Naive thymus-derived CD8-positive, alpha-beta T cell (primary cell): ENCODE measurements around the gene KLK10. TPM values are rescaled to one million over a fixed set of nuclear protein-coding genes. Genes with fewer than 3 reads are reported as not detected.

Experiments
- ATAC-seq, 2 donors: fragments of 150-1000 bp; cut with Tn5 transposase in 1 of 2; sonication (Bioruptor Pico), chemical (Tn5 transposase) in 1 of 2; 1 replicate in 1 of 2; 2 replicates in 1 of 2; pipeline ENCODE4 v1.10.0; 2021; ENCODE audit warnings: mild to moderate bottlenecking in 2 of 2, moderate library complexity in 2 of 2
- POLR2A ChIA-PET: fragments of 350-600 bp; sonication (Branson Sonifier 250); formaldehyde crosslinking; loops from one replicate; lab custom pipeline; 2021; ENCODE audit warnings: antibody characterized with exemption; lab: Charles Lee
- DNase-seq, 10 donors: peaks; one replicate each; pipeline versions ENCODE4 v3.0.0 to v3.0.0-alpha.2; 2020 to 2022
- H3K27ac Mint-ChIP-seq, 10 donors: one replicate each; pipeline ENCODE4 v1.8.0; 2020 to 2022; ENCODE audit warnings: mild to moderate bottlenecking in 10 of 10, mixed read lengths in 10 of 10, moderate library complexity in 4 of 10, inconsistent platforms in 1 of 10
- H3K27me3 Mint-ChIP-seq, 5 donors: one replicate each; pipeline ENCODE4 v1.8.0; 2021 to 2022; ENCODE audit warnings: mixed read lengths in 5 of 5
- H3K36me3 Mint-ChIP-seq, 3 donors: one replicate each; pipeline ENCODE4 v1.8.0; 2020 to 2022; ENCODE audit warnings: mixed read lengths in 3 of 3, mild to moderate bottlenecking in 2 of 3, inconsistent platforms in 1 of 3
- H3K4me1 Mint-ChIP-seq, 4 donors: one replicate each; pipeline ENCODE4 v1.8.0; 2021 to 2022; ENCODE audit warnings: mixed read lengths in 4 of 4
- H3K4me3 Mint-ChIP-seq, 10 donors: one replicate each; pipeline ENCODE4 v1.8.0; 2020 to 2022; ENCODE audit warnings: mild to moderate bottlenecking in 10 of 10, mixed read lengths in 10 of 10, moderate library complexity in 6 of 10, inconsistent platforms in 1 of 10
- H3K9me3 Mint-ChIP-seq, 9 donors: one replicate each; pipeline ENCODE4 v1.8.0; 2020 to 2022; ENCODE audit warnings: mixed read lengths in 9 of 9, mild to moderate bottlenecking in 3 of 9, inconsistent platforms in 1 of 9, moderate library complexity in 1 of 9
- polyA plus RNA-seq, 3 donors: library from polyadenylated mRNA; unstranded; fragments of 300-500 nt; fragmentation: Illumina TruSeq; gene quantifications; one replicate each; pipeline ENCODE4 v1.2.3, GENCODE V29; 2021
- total RNA-seq, 8 experiments: library from RNA in 2 of 8; stranded (reverse) in 2 of 8; gene quantifications; one replicate each; pipeline ENCODE4 v1.2.3 and lab custom pipeline; 2021 to 2026

The KLK10 gene
- total and polyA plus RNA-seq, 5 experiments from 2014 or later, result not detected

- Mint-ChIP-seq H3K4me3 (no peak overlapping the region), H3K27me3 (peaks cover 2 to 7% (median 4%) of the 10 kb centered on the region in 5 donors), H3K27ac (no peak overlapping the region), H3K36me3 (no peaks in the 10 kb centered on the region), H3K9me3 (no peaks in the 10 kb centered on the region), H3K4me1 (peaks cover 0 to 2% (median 0%) of the 10 kb centered on the region in 4 donors)
- ATAC-seq (no peak), DNase-seq (no peak)
- POLR2A ChIA-PET, result interaction anchor here (0.7 kb wide), 1 partner anchor 10 kb away, joined by 5 read pairs; no protein-coding TSS in a partner anchor
These were observed 20.6 kb upstream of the KLK10 start for GRCh38 chr19:51040151-51040550.

- Mint-ChIP-seq H3K36me3 (no peaks in the 10 kb centered on the region), H3K4me3 (no peak overlapping the region), H3K4me1 (peaks cover 0 to 2% (median 0%) of the 10 kb centered on the region in 4 donors), H3K27ac (no peak overlapping the region), H3K27me3 (peaks cover 12 to 35% (median 19%) of the 10 kb centered on the region in 5 donors), H3K9me3 (peaks cover 0 to 2% (median 0%) of the 10 kb centered on the region in 9 donors)
- POLR2A ChIA-PET, result no interaction called here
- ATAC-seq, result no peak
- no peak for DNase-seq
These were observed 17.0 kb upstream of the KLK10 start for GRCh38 chr19:51036519-51036918.

- H3K36me3 Mint-ChIP-seq, result no peaks in the 10 kb centered on the region
- ATAC-seq, result no peak
- no peak for DNase-seq
- H3K9me3 Mint-ChIP-seq, result peaks cover 0 to 2% (median 0%) of the 10 kb centered on the region in 9 donors
- POLR2A ChIA-PET, result no interaction called here
- no peak within 1 kb of the TSS for H3K4me3 Mint-ChIP-seq
- H3K4me1 Mint-ChIP-seq, result peaks cover 0 to 5% (median 0%) of the 10 kb centered on the region in 4 donors
- peak within 1 kb of the TSS in 2 of 10 donors; percentile 47 to 86 for H3K27ac Mint-ChIP-seq
- peaks cover 19 to 50% (median 30%) of the 10 kb centered on the region in 5 donors for H3K27me3 Mint-ChIP-seq
These were observed 15.2 kb upstream of the KLK10 start, which contains the start of gene KLK12 for GRCh38 chr19:51034704-51035103. Gene KLK12, minus strand, starts transcription at chr19:51035002. Its CDS starts 381 bp downstream, at chr19:51034621.

GRCh38 chr19:51031880-51032225 is 12.3 kb upstream of the KLK10 start:
- no peak for DNase-seq
- Mint-ChIP-seq H3K27ac (peak overlapping the region in 1 of 10 donors; percentile 18), H3K36me3 (no peaks in the 10 kb centered on the region), H3K4me3 (no peak overlapping the region), H3K9me3 (peaks cover 0 to 2% (median 0%) of the 10 kb centered on the region in 9 donors), H3K27me3 (peaks cover 25 to 73% (median 36%) of the 10 kb centered on the region in 5 donors), H3K4me1 (peaks cover 0 to 6% (median 0%) of the 10 kb centered on the region in 4 donors)
- ATAC-seq, result no peak
- POLR2A ChIA-PET, result no interaction called here

GRCh38 chr19:51031220-51031879 is 11.8 kb upstream of the KLK10 start:
- ATAC-seq (no peak), DNase-seq (no peak)
- H3K4me1 Mint-ChIP-seq, result peaks cover 0 to 8% (median 0%) of the 10 kb centered on the region in 4 donors
- H3K36me3 Mint-ChIP-seq, result no peaks in the 10 kb centered on the region
- H3K27me3 Mint-ChIP-seq, result peaks cover 27 to 78% (median 40%) of the 10 kb centered on the region in 5 donors
- H3K9me3 Mint-ChIP-seq, result peaks cover 0 to 2% (median 0%) of the 10 kb centered on the region in 9 donors
- POLR2A ChIA-PET, result no interaction called here
- peak overlapping the region in 1 of 10 donors; percentile 18 for H3K27ac Mint-ChIP-seq
- H3K4me3 Mint-ChIP-seq, result no peak overlapping the region

GRCh38 chr19:51030631-51031030 is 11.1 kb upstream of the KLK10 start:
- H3K36me3 Mint-ChIP-seq, result no peaks in the 10 kb centered on the region
- no peak for DNase-seq

GRCh38 chr19:51029718-51030117 is 10.2 kb upstream of the KLK10 start:
- H3K27me3 Mint-ChIP-seq, result peaks cover 25 to 81% (median 37%) of the 10 kb centered on the region in 5 donors
- H3K9me3 Mint-ChIP-seq, result peaks cover 0 to 2% (median 0%) of the 10 kb centered on the region in 9 donors
- ATAC-seq (no peak), DNase-seq (no peak)
- POLR2A ChIA-PET, result no interaction called here
- H3K4me3 Mint-ChIP-seq, result no peak overlapping the region
- H3K4me1 Mint-ChIP-seq, result peaks cover 0 to 7% (median 0%) of the 10 kb centered on the region in 4 donors
- no peak overlapping the region for H3K27ac Mint-ChIP-seq
- H3K36me3 Mint-ChIP-seq, result no peaks in the 10 kb centered on the region

More at GRCh38 chr19:51030631-51031030, 11.1 kb upstream of the KLK10 start:
- Mint-ChIP-seq H3K4me3 (no peak overlapping the region), H3K9me3 (peaks cover 0 to 2% (median 0%) of the 10 kb centered on the region in 9 donors), H3K27ac (no peak overlapping the region), H3K27me3 (peaks cover 27 to 81% (median 40%) of the 10 kb centered on the region in 5 donors), H3K4me1 (peaks cover 0 to 8% (median 0%) of the 10 kb centered on the region in 4 donors)
- ATAC-seq, result no peak
- POLR2A ChIA-PET, result no interaction called here

- POLR2A ChIA-PET, result no interaction called here
- no peak overlapping the region for H3K27ac Mint-ChIP-seq
- H3K27me3 Mint-ChIP-seq, result peaks cover 20 to 87% (median 43%) of the 10 kb centered on the region in 5 donors
These were observed 8.4 kb upstream of the KLK10 start for GRCh38 chr19:51027873-51028272.

GRCh38 chr19:51027126-51027806 is 7.8 kb upstream of the KLK10 start:
- H3K27me3 Mint-ChIP-seq, result peaks cover 25 to 89% (median 48%) of the 10 kb centered on the region in 5 donors
- H3K36me3 Mint-ChIP-seq, result no peaks in the 10 kb centered on the region
- H3K27ac Mint-ChIP-seq, result no peak overlapping the region
- H3K9me3 Mint-ChIP-seq, result peaks cover 0 to 2% (median 0%) of the 10 kb centered on the region in 9 donors
- H3K4me3 Mint-ChIP-seq, result no peak overlapping the region
- H3K4me1 Mint-ChIP-seq, result peaks cover 0 to 7% (median 0%) of the 10 kb centered on the region in 4 donors
- no peak for DNase-seq
- ATAC-seq, result no peak
- POLR2A ChIA-PET, result no interaction called here

More at GRCh38 chr19:51027873-51028272, 8.4 kb upstream of the KLK10 start:
- H3K36me3 Mint-ChIP-seq, result no peaks in the 10 kb centered on the region
- peaks cover 0 to 2% (median 0%) of the 10 kb centered on the region in 9 donors for H3K9me3 Mint-ChIP-seq
- no peak for DNase-seq
- no peak overlapping the region for H3K4me3 Mint-ChIP-seq
- H3K4me1 Mint-ChIP-seq, result peaks cover 0 to 7% (median 0%) of the 10 kb centered on the region in 4 donors
- ATAC-seq, result no peak

- Mint-ChIP-seq H3K4me1 (peaks cover 0 to 6% (median 0%) of the 10 kb centered on the region in 4 donors), H3K36me3 (no peaks in the 10 kb centered on the region), H3K4me3 (no peak within 1 kb of the TSS), H3K27me3 (peaks cover 23 to 84% (median 46%) of the 10 kb centered on the region in 5 donors), H3K9me3 (no peaks in the 10 kb centered on the region), H3K27ac (peak within 1 kb of the TSS in 2 of 10 donors; percentile 3 to 6)
- POLR2A ChIA-PET, result no interaction called here
- ATAC-seq (no peak), DNase-seq (no peak)
These were observed 7.0 kb upstream of the KLK10 start, which contains the start of gene KLK11 for GRCh38 chr19:51026554-51026831. Gene KLK11, minus strand, starts transcription at chr19:51026616. Its CDS starts 985 bp downstream, at chr19:51025631.

- Mint-ChIP-seq H3K27ac (no peak overlapping the region), H3K4me3 (no peak overlapping the region), H3K4me1 (peaks cover 0 to 3% (median 0%) of the 10 kb centered on the region in 4 donors), H3K9me3 (no peaks in the 10 kb centered on the region), H3K27me3 (peaks cover 22 to 78% (median 41%) of the 10 kb centered on the region in 5 donors), H3K36me3 (no peaks in the 10 kb centered on the region)
- ATAC-seq (no peak), DNase-seq (no peak)
- POLR2A ChIA-PET, result no interaction called here
These were observed 6.5 kb upstream of the KLK10 start for GRCh38 chr19:51025809-51026553.

GRCh38 chr19:51025401-51025800 is 5.9 kb upstream of the KLK10 start:
- no peak overlapping the region for H3K4me3 Mint-ChIP-seq
- POLR2A ChIA-PET, result no interaction called here
- peaks cover 22 to 76% (median 36%) of the 10 kb centered on the region in 5 donors for H3K27me3 Mint-ChIP-seq
- no peak for ATAC-seq
- H3K4me1 Mint-ChIP-seq, result peaks cover 0 to 3% (median 0%) of the 10 kb centered on the region in 4 donors
- no peaks in the 10 kb centered on the region for H3K36me3 Mint-ChIP-seq
- H3K27ac Mint-ChIP-seq, result no peak overlapping the region
- no peaks in the 10 kb centered on the region for H3K9me3 Mint-ChIP-seq
- DNase-seq, result no peak
